GM19351 (cell line): ENCODE results near the gene IGF2BP2.

Experiments used
- ATAC-seq: cut with Tn5 transposase; IDR thresholded peaks from one replicate; pipeline ENCODE4 v1.9.1; 2021; ENCODE audit warnings: mild to moderate bottlenecking, moderate library complexity; ENCODE audit not compliant: unreplicated experiment

Gene IGF2BP2

DNA sequence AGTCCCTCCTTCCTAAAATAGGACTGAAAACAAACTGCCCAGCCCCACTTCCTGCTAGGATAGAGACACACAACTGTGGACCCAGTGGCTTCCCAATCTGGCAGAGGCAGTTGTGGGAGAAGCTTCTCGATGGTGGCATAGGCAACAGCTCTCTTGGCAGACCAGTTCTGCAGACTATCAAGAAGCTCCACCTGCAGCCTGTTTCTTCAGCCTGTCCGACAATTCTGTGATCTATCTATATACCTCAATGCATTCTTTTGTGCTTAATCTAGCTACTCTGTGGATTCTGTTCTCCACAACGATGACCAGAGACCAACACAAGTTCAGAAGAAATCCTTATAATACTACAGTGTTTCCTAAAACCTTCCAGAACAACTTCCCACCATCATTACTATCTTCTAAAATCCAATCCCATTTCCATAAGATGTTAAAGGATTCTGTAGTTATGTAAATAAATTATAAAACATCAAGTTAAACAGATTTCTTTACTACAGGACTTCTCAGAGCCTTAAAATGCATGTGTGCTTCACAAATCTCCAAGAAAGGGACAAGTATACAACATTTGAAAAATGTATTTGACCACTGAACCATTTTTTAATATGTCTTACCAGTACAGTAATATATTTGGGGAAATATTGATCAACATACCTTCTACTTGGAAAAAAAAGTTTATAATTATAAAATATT is 57.7 kb downstream of the IGF2BP2 start:
- no peak for ATAC-seq

DNA sequence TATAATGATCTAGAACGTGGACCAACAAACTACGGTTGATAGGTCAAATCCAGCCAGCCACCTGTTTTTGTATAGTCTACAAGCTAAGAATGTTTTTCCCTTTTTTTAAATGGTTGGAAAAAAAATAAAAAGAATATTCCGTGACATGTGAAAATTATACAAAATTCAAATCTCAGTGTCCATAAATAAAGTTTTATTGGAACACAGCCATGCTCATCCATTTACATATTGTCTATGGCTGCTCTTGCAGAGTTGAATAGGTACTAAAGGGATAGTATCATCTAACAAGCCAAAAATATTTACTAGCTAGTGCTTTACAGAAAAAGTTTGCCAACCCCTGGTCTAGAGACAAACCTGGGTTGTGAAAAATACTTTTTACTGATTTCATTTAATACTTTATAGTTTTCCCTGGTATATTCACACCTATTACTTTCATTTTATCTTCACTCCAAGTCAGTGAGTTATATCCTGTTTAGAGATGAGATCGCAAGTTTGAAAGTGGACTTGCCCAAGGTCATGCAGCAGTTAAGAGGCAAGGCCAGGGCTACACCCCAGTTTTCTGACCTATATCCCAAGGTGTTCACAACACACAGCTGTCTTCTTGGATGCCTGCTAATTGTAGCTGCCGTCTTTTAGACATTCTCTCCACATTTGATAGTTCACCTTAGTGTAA is 58.4 kb downstream of the IGF2BP2 start:
- ATAC-seq, result no peak

DNA sequence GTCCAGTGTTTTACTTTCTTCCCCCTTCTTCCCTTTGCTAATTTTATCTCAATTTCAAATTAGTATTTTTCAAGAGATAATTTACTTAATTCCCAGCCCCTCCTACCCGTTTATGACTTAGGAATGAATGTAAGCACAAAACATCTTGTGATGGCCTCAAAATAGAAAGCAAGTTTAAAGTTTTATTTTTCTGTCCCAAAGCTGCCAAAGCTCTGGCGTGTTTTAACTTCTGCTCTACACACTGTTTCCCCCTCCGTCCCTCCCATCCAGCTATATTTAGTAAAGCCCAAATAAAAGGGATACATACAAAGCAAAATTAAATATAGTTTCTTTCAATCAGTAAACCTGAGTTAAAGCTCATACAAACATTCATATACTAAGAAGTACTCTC is 59.9 kb downstream of the IGF2BP2 start:
- ATAC-seq, result no peak

DNA sequence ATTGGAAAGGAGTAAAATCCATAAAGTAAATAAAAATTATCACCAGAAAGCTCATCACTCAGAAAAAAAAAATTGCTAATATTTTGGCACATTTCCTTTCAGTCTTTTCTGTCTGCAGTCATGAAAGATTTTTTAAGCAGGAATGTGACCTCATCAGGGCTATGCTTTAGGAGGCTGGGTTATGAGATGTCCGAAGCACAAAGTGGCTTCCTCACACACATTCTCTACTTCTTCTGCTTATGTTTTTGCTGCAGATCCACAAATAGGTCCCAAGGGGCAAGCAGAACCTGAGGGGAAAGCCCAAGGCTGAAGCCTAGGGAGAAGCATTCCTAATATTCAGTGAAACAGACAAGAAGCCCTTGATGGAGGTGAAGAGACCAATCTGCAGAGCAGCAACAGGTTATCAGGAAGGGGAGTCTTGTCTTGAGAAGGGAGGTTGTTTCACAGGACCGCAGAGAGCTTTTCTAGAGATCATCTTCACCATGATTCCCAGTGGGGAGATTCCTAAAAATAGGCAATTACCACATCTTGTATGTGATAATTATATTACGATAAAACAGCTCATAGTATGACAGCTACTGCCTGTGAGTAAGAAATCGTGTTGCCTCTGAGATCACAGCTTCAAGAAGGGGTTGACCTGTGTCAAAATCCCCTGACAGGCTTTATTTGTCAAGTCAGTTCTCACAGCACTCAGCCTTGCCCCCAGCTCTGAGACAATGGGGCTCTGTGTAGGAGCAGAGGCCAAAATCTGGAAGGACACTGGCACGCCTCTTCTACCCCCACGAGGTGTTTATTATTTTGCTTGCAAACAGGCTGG is 60.5 kb downstream of the IGF2BP2 start:
- no peak for ATAC-seq

DNA sequence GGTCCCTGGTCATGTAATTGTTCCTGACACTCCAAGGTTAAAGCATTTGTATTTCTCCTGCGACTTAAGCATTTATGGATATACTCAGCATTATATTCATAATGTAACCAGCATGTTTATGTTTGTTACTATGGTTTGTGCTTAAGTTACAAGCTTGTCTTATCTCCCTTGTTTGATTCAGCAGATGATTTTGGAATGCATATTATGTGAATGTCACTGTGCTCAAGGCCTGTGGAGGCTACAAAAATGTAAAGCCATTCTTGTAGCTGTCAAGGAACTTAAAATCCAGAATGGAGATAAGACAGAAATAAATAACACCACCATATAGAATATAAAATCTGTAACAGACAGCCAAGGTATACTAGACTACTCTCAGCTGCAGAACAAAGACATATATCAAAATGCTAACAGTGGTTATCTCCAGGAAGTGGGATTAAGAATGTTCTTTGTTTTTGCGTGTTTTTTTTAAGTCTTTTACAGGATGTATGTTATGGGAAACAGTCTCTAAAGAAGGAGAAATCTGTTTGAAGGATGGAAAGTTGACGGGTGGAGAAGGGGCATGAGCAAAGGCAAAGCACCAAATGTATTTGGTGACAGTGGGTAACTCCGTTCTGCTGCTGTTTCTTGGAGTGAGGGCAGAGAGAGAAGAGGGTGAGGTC is 61.4 kb downstream of the IGF2BP2 start:
- ATAC-seq, result no peak

DNA sequence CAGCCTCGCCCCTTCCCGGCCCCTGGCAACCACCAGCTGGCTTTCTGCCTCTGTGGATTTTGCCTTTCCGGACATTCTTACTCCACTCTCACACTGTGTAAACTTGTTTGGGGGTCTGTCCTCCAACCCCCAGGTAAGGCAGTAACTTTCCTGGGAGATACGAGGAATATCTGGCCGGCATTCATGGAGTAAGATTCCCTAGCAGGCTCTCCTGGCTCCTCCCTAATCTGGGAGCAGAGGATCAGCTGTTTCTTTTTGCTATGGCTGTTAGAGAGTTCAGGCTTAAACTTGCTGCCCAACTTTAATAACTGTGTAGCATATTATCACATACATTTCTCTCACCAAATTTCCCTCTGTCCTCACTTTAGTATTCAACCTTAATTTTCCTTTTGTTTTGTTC is 64.3 kb downstream of the IGF2BP2 start:
- no peak for ATAC-seq

DNA sequence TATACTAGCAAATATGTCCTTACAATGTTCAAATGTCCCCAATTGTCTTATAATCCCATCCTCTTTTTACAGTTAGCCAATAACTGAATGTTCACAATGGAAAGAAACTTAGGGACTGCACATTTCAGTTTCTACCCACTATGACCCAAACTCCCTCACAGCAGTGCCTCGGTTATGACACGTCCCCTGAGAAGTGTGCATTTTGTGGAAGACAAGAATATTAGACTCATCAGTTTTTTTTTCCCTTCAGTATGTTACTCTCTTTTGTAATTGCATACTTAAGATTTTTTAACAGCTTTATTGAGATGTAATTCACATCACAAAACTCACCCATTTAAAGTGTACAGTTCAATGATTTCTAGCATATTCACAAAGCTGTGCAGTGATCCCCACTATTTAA is 64.8 kb downstream of the IGF2BP2 start:
- ATAC-seq, result no peak

DNA sequence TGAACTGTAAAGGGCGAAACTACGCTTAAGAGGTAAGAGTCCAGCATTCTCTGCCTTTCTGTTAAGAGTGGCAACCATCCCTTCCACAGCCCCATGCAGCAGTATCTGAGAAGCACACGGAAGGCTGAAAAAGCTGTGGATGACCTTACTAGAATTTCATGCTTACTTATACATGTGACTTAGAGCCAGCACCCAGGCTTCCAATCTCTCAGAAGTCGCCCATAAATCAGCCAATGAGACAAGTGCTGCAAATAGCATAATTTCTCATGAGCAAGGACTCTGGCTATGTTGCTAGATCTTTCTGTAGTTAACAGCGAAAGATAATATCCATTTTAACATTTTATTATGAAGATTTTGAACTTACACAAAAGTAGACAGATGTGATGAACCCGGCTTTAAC is 65.3 kb downstream of the IGF2BP2 start:
- ATAC-seq, result no peak

DNA sequence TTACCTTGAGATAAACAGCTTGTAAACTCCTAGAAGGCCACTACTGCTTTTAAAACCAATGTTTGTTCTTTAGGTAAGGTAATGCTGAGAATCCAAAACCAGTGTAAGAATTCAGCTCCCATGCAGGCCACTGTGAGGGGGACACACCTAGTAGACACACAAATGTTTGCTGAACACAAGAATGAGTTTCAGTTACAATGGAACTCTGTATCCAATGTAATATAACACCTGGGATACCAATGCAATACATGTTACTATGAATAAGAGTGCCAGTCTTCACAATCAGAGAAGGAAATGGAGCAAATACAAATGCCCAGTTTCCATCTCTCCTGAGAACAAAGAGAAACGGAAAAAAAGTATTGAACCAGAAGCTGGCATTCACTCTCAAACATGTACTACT is 65.9 kb downstream of the IGF2BP2 start:
- no peak for ATAC-seq

DNA sequence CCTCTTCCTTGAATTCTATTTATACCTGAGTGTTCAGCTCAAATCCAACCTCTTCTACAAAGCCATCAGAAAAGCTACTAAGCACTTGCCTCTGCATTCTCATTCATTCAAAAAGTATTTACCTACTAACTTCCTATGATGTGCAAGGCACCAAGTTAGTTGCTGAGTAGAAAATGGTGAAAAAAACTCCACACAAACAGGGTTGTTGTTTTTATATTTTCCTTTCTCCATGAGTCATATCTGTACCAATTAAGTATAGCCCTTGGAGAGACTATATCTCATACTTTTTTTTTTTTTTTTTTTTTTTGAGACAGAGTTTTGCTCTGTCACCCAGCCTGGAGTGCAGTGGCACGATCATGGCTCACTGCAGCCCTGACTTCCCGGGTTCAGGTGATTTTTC is 67.7 kb downstream of the IGF2BP2 start:
- ATAC-seq, result no peak

DNA sequence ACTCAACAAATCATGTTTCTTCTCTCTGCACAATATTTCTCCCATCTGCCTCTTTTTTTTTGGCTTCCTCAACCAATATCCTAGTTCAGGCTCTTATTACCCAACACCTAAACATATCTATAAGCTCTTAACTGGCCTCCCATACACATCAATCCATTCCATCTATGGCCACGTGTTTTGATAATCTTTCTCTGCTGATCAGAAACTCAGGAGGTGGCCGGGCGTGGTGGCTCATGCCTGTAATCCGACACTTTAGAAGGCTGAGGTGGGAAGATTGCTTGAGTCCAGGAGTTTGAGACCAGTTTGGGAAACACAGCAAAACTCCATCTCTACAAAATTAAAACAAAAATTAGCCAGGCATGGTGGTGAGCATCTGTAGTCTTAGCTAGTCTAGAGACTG is 68.4 kb downstream of the IGF2BP2 start:
- no peak for ATAC-seq

DNA sequence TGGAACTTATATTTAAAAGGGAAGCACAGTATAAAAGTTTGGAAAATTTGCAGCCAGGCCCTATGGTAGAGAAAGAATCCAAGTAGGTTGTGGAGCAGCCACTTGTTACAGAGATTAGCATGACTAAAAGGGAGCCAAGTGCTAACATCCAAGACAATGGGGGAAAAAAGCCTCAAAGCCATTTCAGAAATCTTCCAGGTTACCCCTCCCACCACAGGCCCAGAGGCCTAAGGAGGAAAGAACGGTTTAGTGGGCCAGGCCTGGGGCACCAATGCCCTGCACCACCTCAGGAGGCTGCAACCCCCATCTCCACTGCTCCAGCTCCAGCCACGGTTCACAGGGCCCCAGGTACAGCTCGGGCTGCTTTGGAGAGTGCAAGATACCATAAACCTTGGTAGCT is 69.9 kb downstream of the IGF2BP2 start:
- no peak for ATAC-seq

DNA sequence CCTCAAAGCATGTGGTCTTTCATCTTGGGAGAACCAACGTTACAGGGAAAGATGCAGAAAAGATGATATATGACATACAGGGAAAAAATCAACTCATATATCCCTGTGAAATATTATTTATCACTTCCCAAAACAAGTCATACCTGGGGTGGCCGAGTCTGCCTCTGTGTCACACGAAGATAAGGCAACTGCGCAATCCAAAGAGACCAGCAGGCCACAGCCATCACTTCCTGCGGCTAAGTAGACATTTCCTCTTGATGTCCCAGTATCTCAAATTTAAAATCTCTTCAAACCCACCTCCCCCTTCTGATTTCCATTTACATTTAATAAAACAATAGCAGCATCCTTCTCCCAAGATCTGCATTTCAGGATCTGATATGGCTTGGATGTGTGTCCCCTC is 71.5 kb downstream of the IGF2BP2 start:
- no peak for ATAC-seq

DNA sequence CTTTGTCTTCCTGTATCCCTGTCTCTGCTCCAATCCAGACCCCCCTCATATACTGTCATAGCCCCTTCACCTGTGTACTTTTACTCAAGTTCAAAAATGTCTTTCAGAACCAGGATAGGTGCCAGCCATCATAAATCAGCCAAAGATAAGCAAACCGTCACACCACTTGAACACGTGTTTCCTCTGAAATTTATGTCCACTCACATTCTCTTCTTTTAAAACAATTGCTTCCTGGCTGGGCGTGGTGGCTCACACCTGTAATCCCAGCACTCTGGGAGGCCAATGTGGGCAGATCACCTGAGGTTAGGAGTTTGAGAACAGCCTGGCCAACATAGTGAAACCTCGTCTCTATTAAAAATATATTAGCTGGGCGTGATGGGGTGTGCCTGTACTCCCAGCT is 74.1 kb downstream of the IGF2BP2 start:
- no peak for ATAC-seq

DNA sequence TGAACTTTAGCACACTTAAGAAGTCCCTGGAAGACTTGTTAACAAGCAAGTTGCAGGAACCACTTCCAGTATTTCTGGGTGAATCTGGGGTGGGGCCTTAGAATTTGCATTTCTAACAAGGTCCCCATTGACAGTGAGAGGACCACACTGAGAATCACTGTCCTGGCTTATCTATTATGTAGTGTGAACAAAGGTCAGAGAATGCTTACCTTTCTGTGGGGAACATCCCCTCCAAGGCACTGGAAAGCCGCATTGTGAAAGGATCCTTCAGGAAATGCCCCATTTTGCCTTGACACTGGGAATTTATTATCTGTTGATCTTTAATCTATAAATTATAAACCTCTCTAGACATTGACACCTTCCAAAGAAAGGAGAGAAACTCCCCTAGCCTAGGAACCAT is 74.8 kb downstream of the IGF2BP2 start:
- ATAC-seq, result no peak

DNA sequence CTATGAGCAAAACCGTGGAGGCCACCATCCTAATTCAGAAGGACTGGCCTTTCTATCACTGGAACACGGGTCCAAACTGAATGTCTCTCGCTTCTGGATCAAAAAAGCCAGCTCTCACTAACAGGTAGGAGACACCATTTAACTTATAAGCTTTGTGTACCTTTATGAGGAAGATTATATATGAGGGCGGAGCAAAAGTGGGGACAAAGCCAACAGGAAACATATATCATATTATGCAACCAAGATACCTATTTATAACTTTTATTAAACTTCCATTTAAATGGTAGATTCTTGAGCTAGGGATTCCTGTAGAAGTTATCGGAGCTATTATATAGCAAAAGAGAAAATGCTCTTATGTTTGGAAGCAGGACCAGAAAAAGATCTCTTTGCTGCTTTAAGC is 78.4 kb downstream of the IGF2BP2 start:
- ATAC-seq, result no peak

DNA sequence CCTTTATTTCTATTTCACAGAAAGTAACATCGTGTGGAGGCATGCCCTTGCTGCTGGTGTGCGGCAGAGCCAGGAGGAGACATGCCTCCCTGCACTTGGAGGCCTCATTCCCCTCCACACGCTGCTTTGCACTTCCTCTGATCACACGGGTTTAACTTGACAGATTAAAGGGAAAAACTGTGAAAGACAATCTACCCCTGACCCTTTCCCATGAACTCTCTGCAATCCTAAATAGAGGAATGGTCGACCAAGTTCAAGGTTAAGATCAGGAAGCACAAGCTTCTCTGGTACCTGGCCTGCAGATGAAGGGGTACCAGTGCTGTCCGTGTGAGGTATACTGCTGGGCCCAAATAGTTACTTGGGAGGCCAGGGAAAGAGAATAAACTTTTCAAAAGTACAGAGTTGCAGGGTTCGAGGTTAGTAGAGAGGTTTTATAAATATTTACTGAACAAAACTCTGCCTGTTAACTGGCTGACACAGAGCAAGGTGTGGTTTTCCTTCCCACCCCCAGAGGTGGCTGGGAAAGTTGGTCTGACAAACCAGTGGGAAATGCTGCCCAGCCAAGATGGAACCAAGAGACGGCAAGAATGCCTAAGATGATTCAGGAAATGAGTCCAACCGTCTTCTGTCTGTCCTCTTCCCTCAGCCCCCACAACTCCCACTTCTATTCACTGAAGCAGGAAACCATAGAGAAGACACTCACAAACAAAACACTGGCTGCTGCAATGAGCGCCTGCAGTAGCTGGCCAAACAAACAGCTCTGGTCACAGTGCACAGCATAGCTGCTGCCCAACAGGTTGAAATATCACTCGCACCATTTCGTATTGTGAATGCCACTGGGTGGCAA is 79.6 kb downstream of the IGF2BP2 start:
- peak; percentile 62 for ATAC-seq

DNA sequence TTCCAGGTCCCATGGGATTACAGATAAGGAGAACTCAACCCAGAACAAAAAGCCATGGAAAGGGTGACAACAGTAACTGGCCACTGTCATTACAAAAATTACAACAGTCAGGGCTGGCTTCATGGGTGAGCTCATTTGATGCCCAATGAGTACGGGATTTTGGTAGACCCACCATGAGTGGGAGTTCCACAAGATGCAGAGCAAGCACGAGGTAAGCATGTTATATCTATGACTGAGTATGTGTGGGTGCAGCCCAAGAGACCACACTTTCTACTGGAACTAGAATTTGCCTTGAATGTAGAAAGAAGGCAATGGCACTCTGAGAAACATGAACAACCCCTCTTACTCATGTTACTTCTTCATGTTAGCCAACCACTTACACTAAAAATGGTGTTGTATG is 83.3 kb downstream of the IGF2BP2 start:
- no peak for ATAC-seq

DNA sequence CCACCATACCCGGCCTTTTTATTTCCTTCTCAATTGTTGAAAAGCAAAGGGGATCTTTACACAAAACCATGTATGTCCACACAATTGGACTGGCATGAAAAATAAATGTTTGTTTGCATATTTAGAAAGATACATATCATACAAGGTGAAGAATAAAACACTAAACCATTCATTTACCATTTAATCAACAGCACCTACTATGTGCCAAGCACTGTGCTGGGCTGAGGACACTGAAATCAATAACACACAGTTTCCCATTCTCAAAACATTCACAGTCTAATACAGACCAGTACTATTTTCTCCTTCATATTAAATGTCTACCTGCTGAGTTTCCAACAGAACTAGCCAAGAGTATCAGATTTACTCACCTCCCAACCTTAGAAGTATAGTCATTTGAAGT is 84.7 kb downstream of the IGF2BP2 start:
- no peak for ATAC-seq

DNA sequence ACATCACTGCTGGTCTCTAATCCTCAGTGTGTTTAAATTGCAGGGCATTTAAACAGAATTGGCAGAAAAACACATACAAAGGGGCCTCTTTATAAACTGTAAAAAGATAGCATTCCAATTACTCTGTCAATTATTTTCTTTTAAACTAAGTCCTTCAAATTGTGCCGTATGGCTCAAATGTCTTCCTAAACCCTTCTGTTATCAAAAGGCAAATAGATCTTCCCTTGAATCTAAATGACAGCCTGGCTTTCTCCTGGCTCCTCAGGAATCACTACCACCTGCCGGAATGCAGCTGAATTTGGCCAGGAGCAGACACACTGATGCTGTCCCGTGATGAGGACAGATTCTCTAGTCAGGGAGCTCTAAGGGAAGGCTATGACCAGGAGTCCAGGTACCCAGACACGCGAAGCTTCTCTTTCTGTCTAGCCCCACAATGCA is 85.6 kb downstream of the IGF2BP2 start:
- no peak for ATAC-seq
